Measurements from ENCODE around the gene WDR47. TPM values are rescaled to one million over a fixed set of nuclear protein-coding genes. Genes with fewer than 3 reads are reported as not detected.

WDR47 gene
- total RNA-seq, 1 experiment from 2014 or later = 21.0 TPM

DNA sequence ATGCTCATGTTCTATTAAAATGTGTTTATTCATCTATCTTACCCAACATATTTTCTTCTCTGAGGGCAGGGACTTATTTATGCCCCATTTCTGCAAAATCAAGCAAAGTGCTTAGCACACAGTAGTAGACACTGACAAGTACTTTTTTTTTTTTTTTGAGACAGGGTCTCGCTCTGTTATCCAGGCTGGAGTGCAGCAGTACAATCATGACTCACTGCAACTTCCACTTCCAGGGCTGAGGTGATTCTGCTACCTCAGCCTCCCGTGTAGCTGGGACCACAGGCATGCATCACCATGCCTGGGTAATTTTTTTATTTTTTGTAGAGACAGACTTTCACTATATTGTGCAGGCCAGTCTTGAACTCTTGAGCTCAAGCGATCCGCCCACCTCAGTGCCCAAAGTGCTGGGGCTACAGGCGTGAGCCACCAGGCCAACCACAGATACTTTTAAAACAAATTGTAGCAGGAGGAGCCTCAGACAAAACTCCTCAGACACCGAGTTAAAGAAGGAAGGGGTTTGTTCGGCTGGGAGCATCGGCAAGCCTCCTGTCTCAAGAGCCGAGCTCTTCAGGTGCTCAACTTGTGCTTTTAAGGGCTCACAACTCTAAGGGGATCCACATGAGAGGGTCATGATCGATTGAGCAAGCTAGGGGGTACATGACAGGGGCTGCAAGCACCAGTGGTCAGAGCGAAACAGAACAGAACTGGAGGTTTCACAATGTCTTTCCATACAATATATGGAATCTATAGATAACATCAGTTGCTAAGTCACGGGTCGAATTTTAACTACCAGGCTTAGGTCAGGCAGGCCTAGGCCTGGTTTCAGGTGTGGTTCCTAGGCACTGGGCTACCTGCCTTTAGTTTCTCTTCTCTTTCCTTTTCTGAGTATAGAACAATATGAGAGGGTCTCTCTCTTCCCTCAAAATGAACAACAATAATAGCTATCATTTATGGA lies 42.9 kb upstream of the WDR47 start:
- no peaks in the 10 kb centered on the region for H3K4me1 ChIP-seq (ENCODE audit: insufficient read depth, low read length, poor library complexity, severe bottlenecking)
- ChIA-PET CTCF (no interaction called here), POLR2A (ENCODE audit: low non-redundant PET) (interaction anchor here (0.8 kb wide), 1 partner anchor 535 kb away, joined by 3 read pairs; no protein-coding TSS in a partner anchor)
- no peak for TF ChIP-seq EZH2 (IDR thresholded peaks at IDR 0.05; ENCODE audit: borderline replicate concordance, low read depth, low read length, poor library complexity, severe bottlenecking)
- TF ChIP-seq, protein P1, sequence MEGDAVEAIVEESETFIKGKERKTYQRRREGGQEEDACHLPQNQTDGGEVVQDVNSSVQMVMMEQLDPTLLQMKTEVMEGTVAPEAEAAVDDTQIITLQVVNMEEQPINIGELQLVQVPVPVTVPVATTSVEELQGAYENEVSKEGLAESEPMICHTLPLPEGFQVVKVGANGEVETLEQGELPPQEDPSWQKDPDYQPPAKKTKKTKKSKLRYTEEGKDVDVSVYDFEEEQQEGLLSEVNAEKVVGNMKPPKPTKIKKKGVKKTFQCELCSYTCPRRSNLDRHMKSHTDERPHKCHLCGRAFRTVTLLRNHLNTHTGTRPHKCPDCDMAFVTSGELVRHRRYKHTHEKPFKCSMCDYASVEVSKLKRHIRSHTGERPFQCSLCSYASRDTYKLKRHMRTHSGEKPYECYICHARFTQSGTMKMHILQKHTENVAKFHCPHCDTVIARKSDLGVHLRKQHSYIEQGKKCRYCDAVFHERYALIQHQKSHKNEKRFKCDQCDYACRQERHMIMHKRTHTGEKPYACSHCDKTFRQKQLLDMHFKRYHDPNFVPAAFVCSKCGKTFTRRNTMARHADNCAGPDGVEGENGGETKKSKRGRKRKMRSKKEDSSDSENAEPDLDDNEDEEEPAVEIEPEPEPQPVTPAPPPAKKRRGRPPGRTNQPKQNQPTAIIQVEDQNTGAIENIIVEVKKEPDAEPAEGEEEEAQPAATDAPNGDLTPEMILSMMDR (conservative IDR thresholded peaks at IDR 0.05; ENCODE audit: low read depth, low read length) = no peak
- H3K27me3 ChIP-seq (replicated peaks; ENCODE audit: insufficient read depth, low read depth, low read length, poor library complexity) = no peaks in the 10 kb centered on the region
- no peak for DNase-seq (ENCODE audit: low spot score)
- no peak overlapping the region for H3K27ac ChIP-seq (ENCODE audit: low read depth, low read length, poor library complexity, severe bottlenecking)
- H3K9me3 ChIP-seq (ENCODE audit: low read depth, low read length, poor library complexity, severe bottlenecking) = no peaks in the 10 kb centered on the region
- H3K4me3 ChIP-seq (ENCODE audit: low read depth, low read length, poor library complexity, severe bottlenecking) = no peak overlapping the region
- BruUV-seq (replicated peaks) = no TSS peak
- H3K36me3 ChIP-seq (ENCODE audit: insufficient read depth, low read length, poor library complexity, severe bottlenecking) = no peaks in the 10 kb centered on the region
- intact Hi-C loops (cut with micrococcal nuclease; ENCODE audit: unreplicated experiment) = no loop called here

DNA sequence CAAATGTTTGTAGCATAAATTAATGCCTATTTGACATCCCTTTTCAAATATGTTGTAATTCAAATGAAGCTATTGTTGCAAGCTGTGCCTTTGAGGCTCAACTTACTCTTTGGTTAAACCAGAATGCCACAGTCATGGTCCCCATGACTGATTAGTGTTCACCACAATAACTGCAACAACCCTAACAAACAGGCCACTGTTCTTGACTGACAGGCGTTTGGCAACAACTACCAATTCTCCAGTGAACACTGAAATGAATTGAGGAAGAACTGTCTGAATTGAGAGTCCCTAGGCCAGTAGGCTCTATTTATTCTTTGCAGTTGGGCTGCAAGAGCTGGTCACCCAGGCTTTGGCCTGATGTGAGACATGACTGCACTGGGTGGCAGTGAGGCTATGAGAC lies 42.0 kb upstream of the WDR47 start:
- H3K27ac ChIP-seq (ENCODE audit: low read depth, low read length, poor library complexity, severe bottlenecking) = no peak overlapping the region
- BruUV-seq (replicated peaks) = no TSS peak
- no peak overlapping the region for H3K4me3 ChIP-seq (ENCODE audit: low read depth, low read length, poor library complexity, severe bottlenecking)
- ChIA-PET POLR2A (ENCODE audit: low non-redundant PET) (no interaction called here), CTCF (no interaction called here)
- TF ChIP-seq, protein P1 (conservative IDR thresholded peaks at IDR 0.05; ENCODE audit: low read depth, low read length) = no peak
- no peak for TF ChIP-seq EZH2 (IDR thresholded peaks at IDR 0.05; ENCODE audit: borderline replicate concordance, low read depth, low read length, poor library complexity, severe bottlenecking)
- H3K4me1 ChIP-seq (ENCODE audit: insufficient read depth, low read length, poor library complexity, severe bottlenecking) = no peaks in the 10 kb centered on the region
- DNase-seq (ENCODE audit: low spot score) = no peak
- no peaks in the 10 kb centered on the region for H3K9me3 ChIP-seq (ENCODE audit: low read depth, low read length, poor library complexity, severe bottlenecking)
- no peaks in the 10 kb centered on the region for H3K36me3 ChIP-seq (ENCODE audit: insufficient read depth, low read length, poor library complexity, severe bottlenecking)
- intact Hi-C loops (cut with micrococcal nuclease; ENCODE audit: unreplicated experiment) = no loop called here
- H3K27me3 ChIP-seq (replicated peaks; ENCODE audit: insufficient read depth, low read depth, low read length, poor library complexity) = no peaks in the 10 kb centered on the region

DNA sequence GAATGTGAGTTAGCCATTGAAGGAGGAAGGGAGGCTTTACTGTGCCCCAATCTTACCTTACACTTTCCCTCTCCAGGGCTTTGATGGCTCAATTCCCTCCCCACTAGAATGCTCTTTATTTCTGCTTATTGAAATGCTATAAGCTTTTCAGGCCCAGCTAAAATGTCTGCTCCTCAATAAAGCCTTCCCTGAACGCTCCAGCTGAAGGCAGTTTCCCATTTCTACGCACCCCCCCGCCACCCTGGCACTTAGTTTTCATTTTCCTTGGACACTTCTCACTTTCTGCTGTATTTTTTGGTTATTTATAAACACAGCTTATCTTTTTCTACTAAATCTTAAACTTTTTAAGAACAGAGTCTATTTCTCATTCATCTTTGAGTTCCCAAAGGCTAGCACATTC lies 41.6 kb upstream of the WDR47 start:
- no peak for DNase-seq (ENCODE audit: low spot score)
- TF ChIP-seq, protein P1 (conservative IDR thresholded peaks at IDR 0.05; ENCODE audit: low read depth, low read length) = no peak
- TF ChIP-seq EZH2 (IDR thresholded peaks at IDR 0.05; ENCODE audit: borderline replicate concordance, low read depth, low read length, poor library complexity, severe bottlenecking) = no peak
- ChIA-PET POLR2A (ENCODE audit: low non-redundant PET) (no interaction called here), CTCF (no interaction called here)
- Histone ChIP-seq H3K9me3 (ENCODE audit: low read depth, low read length, poor library complexity, severe bottlenecking) (no peaks in the 10 kb centered on the region), H3K27me3 (replicated peaks; ENCODE audit: insufficient read depth, low read depth, low read length, poor library complexity) (no peaks in the 10 kb centered on the region), H3K36me3 (ENCODE audit: insufficient read depth, low read length, poor library complexity, severe bottlenecking) (no peaks in the 10 kb centered on the region), H3K27ac (ENCODE audit: low read depth, low read length, poor library complexity, severe bottlenecking) (no peak overlapping the region), H3K4me3 (ENCODE audit: low read depth, low read length, poor library complexity, severe bottlenecking) (no peak overlapping the region), H3K4me1 (ENCODE audit: insufficient read depth, low read length, poor library complexity, severe bottlenecking) (no peaks in the 10 kb centered on the region)
- intact Hi-C loops (cut with micrococcal nuclease; ENCODE audit: unreplicated experiment) = no loop called here
- BruUV-seq (replicated peaks) = no TSS peak
